Measurements from ENCODE around the gene TREM1. TPM values are rescaled to one million over a fixed set of nuclear protein-coding genes. Genes with fewer than 3 reads are reported as not detected.
A peak's percentile ranks its signal among the peaks of the same experiment; 100 is the strongest.

Gene TREM1
- total RNA-seq, 1 experiment from 2014 or later, result not detected

GRCh38 chr6:41258196-41258493 is 28.3 kb downstream of the TREM1 start:
- H3K4me3 ChIP-seq, result no peak overlapping the region
- CTCF ChIA-PET, result no interaction called here

GRCh38 chr6:41257369-41258195 is 28.9 kb downstream of the TREM1 start:
- CTCF ChIA-PET, result interaction anchor here (0.8 kb wide), 1 partner anchor 111 kb away, joined by 25 read pairs; no protein-coding TSS in a partner anchor
- DNase-seq, result peak in 1 of 2 experiments; percentile 26
- TF ChIP-seq EZH2 (IDR thresholded peaks at IDR 0.05; ENCODE audit: low read depth) (no peak), CTCF (conservative IDR thresholded peaks at IDR 0.05) (no peak)
- POLR2A ChIA-PET (ENCODE audit: unreplicated experiment), result no interaction called here
- H3K27me3 ChIP-seq (ENCODE audit: insufficient read depth, low read depth), result no peaks in the 10 kb centered on the region
- H2AFZ ChIP-seq, result no peak overlapping the region
- H3K9me2 ChIP-seq (ENCODE audit: insufficient read depth), result no peaks in the 10 kb centered on the region
- H3K4me3 ChIP-seq, result no peak overlapping the region
- intact Hi-C loops (cut with micrococcal nuclease; ENCODE audit: unreplicated experiment), result no loop called here
- no peaks in the 10 kb centered on the region for H3F3A ChIP-seq (ENCODE audit: insufficient read depth, low read depth)
- no peaks in the 10 kb centered on the region for H4K20me1 ChIP-seq (ENCODE audit: insufficient read depth)
- no peak overlapping the region for H3K4me2 ChIP-seq
- H3K9me3 ChIP-seq (ENCODE audit: insufficient read depth, low read depth), result no peaks in the 10 kb centered on the region; the same call in 1 of the 2 replicates
- BruUV-seq (replicated peaks), result no TSS peak
- no peak overlapping the region for H3K27ac ChIP-seq
- H3K36me3 ChIP-seq (ENCODE audit: low read depth), result no peaks in the 10 kb centered on the region
- H3K4me1 ChIP-seq (replicated peaks; ENCODE audit: insufficient read depth), result no peaks in the 10 kb centered on the region; the same call in 1 of the 2 replicates
- H3K79me2 ChIP-seq (ENCODE audit: low read depth), result no peaks in the 10 kb centered on the region

More at GRCh38 chr6:41258196-41258493, 28.3 kb downstream of the TREM1 start:
- no TSS peak for BruUV-seq (replicated peaks)
- TF ChIP-seq CTCF (conservative IDR thresholded peaks at IDR 0.05), result no peak
- TF ChIP-seq EZH2 (IDR thresholded peaks at IDR 0.05; ENCODE audit: low read depth), result no peak
- POLR2A ChIA-PET (ENCODE audit: unreplicated experiment), result no interaction called here
- Histone ChIP-seq H3K79me2 (ENCODE audit: low read depth) (no peaks in the 10 kb centered on the region), H3K27ac (no peak overlapping the region), H3K27me3 (ENCODE audit: insufficient read depth, low read depth) (no peaks in the 10 kb centered on the region), H3K4me1 (replicated peaks; ENCODE audit: insufficient read depth) (no peaks in the 10 kb centered on the region; the same call in 1 of the 2 replicates), H3K4me2 (no peak overlapping the region), H4K20me1 (ENCODE audit: insufficient read depth) (no peaks in the 10 kb centered on the region), H3K36me3 (ENCODE audit: low read depth) (no peaks in the 10 kb centered on the region), H3F3A (ENCODE audit: insufficient read depth, low read depth) (no peaks in the 10 kb centered on the region), H2AFZ (no peak overlapping the region), H3K9me2 (ENCODE audit: insufficient read depth) (no peaks in the 10 kb centered on the region), H3K9me3 (ENCODE audit: insufficient read depth, low read depth) (peaks cover under 1% of the 10 kb centered on the region; the same call in 1 of the 2 replicates)
- no peak for DNase-seq
- intact Hi-C loops (cut with micrococcal nuclease; ENCODE audit: unreplicated experiment), result no loop called here

- Histone ChIP-seq H4K20me1 (ENCODE audit: insufficient read depth) (no peaks in the 10 kb centered on the region), H3K4me3 (no peak overlapping the region), H3K4me1 (replicated peaks; ENCODE audit: insufficient read depth) (no peaks in the 10 kb centered on the region; the same call in 1 of the 2 replicates), H3K9me3 (ENCODE audit: insufficient read depth, low read depth) (no peaks in the 10 kb centered on the region), H3K4me2 (no peak overlapping the region), H3K79me2 (ENCODE audit: low read depth) (no peaks in the 10 kb centered on the region), H2AFZ (no peak overlapping the region), H3F3A (ENCODE audit: insufficient read depth, low read depth) (no peaks in the 10 kb centered on the region), H3K36me3 (ENCODE audit: low read depth) (no peaks in the 10 kb centered on the region), H3K27ac (no peak overlapping the region), H3K9me2 (ENCODE audit: insufficient read depth) (no peaks in the 10 kb centered on the region), H3K27me3 (ENCODE audit: insufficient read depth, low read depth) (peaks cover 6% of the 10 kb centered on the region)
- CTCF ChIA-PET, result no interaction called here
- DNase-seq, result no peak
- intact Hi-C loops (cut with micrococcal nuclease; ENCODE audit: unreplicated experiment), result no loop called here
- POLR2A ChIA-PET (ENCODE audit: unreplicated experiment), result no interaction called here
- BruUV-seq (replicated peaks), result no TSS peak
- TF ChIP-seq EZH2 (IDR thresholded peaks at IDR 0.05; ENCODE audit: low read depth) (no peak), CTCF (conservative IDR thresholded peaks at IDR 0.05) (no peak)
These were observed 30.1 kb downstream of the TREM1 start for GRCh38 chr6:41256383-41256782.

All from PC-9 (cell line).